Inflammatory macrophage (primary cell): ENCODE measurements around the gene TSPAN18.

ENCODE experiments used
- DNase-seq, 2 donors: peaks; one replicate each; pipeline ENCODE4 v3.0.0-alpha.2; 2020 to 2022

TSPAN18 gene

DNA sequence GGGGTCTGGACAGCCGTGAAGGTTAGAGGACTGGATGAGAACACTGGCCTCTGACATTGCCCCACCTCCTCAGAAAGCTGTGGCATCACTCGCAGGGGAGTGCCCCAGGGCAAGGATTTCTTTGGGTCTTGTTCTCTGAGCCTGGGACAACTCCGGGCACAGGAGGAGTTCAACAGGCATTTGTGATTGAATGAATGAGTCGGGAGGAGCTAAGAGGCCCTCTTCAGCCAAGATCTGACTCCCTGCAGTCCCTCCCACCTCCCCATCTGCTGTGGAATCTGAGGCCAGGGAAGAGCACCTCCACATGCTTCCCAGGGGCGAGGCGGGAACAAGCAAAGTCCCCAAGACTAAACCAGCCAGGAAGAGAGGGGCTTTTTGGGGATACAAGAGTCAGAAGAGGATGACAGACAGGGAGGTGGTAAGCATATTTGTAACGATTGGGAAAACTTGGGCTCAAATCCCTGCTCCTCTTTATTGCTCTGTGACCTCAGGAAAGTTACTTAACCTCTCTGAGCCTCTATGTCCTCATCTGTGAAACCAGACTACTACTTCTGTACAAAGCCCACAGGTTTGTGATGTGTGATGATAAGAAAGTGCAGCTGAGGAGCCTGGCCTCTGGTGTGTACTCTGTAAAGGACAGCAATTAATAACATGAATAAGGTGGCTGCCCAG is 217.6 kb downstream of the TSPAN18 start:
- no peak for DNase-seq

DNA sequence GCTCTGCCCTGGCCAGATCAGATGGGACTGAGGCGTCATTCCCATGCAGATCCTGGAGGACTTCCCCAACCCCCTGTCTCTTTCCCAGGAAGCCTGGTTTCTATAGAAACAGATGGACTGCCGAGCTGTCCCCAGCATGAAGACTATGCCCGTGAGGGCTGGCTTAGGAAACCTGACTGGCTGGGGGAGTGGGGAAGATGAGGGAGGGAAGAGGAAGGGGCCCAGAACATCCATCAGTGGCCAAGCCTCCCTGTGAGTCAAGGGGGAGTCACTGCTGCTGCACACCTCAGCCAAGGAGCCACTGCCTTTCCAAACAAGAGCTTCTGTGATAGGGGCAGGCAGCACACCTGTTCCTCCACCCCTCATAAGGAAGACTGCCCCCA is 218.1 kb downstream of the TSPAN18 start:
- no peak for DNase-seq

GRCh38 chr11:44945666-44946065 is 218.9 kb downstream of the TSPAN18 start:
- DNase-seq, result no peak

DNA sequence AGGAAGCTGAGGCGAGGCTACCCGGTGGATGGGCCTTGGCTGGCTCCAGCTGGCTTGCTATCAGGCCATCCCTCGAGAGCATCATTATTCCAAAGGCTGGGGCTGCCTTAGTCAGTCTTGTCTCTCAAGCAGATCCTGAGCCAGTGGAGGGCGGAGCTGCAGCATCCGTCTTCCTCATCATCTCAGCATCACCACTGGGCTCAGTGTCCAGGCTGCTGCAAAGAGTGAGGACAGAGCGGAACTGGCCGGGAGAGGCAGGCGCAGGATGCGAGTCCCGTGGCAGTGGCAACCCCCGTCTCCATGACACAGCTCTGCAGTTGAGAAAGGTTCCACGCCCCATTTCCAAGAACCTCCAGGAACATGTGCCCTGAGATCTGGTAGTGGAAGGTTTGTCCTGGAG is 219.5 kb downstream of the TSPAN18 start:
- no peak for DNase-seq

GRCh38 chr11:44947114-44947513 is 220.4 kb downstream of the TSPAN18 start:
- no peak for DNase-seq

GRCh38 chr11:44948155-44948554 is 221.4 kb downstream of the TSPAN18 start:
- DNase-seq, result no peak

DNA sequence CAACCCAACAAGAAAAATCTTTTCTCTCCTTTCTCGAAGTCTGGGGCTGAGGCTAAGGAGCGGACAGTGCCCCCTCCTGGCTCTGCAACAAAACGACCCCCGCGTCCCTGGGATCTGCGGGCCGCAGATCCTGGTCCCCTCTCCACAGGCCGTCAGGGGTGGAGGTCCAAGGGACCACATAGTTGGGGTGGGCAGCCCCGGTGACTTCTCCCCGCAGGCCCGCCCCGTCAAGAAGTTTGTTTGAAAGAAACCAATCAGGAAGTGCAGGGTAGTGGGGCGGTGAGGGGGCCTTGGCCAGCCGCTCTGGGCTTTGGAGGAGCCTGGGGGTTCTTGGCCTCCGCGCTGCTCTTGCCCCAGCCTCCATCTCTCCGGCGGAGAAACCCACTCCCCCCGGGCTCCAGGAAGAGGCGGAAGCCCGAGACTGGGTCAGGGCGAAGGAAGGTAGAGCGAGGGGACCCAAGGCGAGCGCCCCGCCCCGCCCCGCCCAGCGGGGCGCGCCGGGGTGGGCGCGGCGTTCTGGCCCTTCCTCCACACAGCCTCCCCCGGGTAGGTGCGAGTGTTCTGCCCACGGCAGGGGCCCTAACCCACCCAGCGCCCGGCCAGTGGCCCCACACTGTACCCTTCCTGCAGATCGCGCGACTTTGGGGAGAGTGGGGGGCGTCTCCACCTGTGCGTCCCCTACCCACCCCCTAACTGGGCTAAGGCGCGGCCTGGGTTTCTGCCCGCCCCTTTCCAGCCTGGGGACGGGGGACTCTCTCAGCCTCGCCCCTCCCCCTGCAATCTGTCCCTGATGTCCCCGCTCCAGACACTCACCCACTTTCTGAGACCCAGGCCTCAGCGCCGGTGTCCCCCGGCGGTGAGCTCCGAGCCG is 222.6 kb downstream of the TSPAN18 start:
- DNase-seq, result peak; percentile 43 to 44

- peak in 1 of 2 donors; percentile 31 for DNase-seq
Observed at GRCh38 chr11:44950031-44950624, 223.4 kb downstream of the TSPAN18 start.

GRCh38 chr11:44950625-44951476 is 224.1 kb downstream of the TSPAN18 start, which contains the start of gene TP53I11:
TP53I11 (minus strand) TSS chr11:44950883; CDS start chr11:44938335, 12,548 bp downstream.
- peak; percentile 81 to 89 for DNase-seq

GRCh38 chr11:44952082-44952481 is 225.3 kb downstream of the TSPAN18 start:
- DNase-seq, result no peak

DNA sequence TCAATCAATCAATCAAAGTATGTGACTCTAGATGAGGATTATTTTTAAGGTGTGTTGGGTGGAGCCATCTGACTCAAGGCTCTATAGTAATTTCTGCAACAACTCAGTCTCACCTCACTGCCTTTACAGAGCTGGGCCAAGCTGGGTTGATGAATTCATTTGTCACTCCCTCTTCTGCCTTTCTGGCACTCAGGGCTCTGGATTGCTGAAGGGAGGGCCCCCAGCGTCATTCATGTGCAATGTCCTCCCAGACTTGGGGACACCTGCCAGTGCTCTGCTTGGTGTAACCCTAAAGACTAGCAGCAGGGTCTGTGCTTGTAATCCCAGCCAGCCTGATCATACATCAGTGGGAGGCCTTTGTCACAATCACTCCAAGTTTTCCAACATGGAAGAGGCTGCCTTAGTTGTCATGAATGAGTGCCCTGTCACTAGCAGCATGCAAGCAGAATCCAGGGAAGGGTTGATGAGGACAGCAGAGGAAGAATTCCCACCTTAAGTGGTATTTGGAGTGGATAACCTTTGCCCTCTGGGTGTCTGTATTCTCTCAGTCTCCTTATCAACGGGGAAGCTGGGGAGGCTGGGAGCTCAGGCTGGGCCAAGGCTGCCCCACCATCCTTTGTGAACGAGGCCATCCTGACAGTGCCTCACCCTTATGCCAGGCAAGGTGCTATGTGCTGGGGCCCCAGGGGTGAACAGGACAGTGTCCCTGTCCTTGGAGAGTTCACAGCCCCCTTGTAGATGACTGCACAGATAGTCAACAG is 225.9 kb downstream of the TSPAN18 start:
- DNase-seq, result no peak

GRCh38 chr11:44954051-44954906 is 227.5 kb downstream of the TSPAN18 start:
- DNase-seq, result no peak

- DNase-seq, result peak; percentile 84 to 91
Observed at GRCh38 chr11:44955015-44955738, 228.4 kb downstream of the TSPAN18 start.

DNA sequence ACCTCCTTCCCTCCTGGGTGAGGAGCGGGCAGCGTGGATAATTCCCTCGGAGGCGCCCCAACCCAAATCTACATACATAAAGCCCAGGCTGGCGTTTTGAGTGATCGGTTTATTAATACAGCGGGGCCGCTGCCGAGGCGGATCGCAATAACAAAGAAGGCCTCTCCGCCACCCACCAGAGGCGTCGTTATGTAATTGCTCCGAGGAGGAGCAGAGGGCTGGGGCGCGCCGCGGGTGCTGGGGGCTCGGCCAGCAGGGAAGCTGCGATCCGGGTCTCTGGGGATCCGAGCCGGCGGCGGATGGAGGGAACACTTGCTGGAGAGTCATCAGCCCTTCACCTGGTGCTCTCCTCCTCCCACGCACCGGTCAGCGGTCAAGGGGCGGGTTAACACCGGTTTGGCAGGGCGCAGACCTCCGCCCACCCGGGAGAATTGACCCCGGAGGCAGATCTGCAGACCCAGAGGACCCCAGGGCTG is 230.3 kb downstream of the TSPAN18 start:
- DNase-seq, result no peak

GRCh38 chr11:44957776-44958564 is 231.2 kb downstream of the TSPAN18 start:
- no peak for DNase-seq

DNA sequence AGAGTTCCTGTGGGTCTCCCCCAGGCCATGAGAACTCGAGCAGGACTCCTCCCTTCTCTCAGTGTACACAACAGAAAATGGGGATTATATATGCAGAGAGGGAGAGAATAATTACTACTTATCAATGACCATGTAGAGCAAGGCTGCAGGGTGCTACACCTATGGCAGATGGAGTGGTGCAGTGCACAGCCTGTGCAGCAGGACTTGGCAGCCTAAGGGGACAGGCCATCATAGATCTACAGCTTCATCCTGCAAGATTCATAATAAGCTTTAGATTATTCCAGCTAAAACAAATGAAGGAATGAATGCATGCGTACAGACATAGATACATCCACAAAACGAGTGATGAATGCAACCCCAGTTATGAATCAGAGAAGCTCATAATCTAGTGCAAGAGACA is 232.3 kb downstream of the TSPAN18 start:
- DNase-seq, result no peak

- no peak for DNase-seq
Observed at GRCh38 chr11:44960200-44960845, 233.6 kb downstream of the TSPAN18 start.

DNA sequence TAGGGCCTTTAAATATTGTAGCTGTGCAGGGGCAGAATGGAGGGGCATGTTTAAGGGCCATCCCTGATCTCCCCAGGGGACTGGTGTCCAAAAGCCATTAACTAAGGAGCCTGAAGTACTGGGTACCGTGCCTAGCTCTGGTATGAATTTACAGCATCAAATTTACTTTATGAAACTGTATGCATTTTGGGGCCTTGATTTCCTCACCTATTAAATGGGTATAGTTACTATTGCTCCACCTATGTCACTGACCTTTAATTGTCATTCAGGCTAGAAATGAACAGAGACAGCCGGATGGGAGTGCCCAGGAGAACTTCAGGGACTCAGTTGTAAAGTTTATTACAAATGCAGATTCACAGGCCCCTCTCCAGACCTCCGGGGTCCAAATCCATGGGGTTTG is 235.7 kb downstream of the TSPAN18 start:
- no peak for DNase-seq

DNA sequence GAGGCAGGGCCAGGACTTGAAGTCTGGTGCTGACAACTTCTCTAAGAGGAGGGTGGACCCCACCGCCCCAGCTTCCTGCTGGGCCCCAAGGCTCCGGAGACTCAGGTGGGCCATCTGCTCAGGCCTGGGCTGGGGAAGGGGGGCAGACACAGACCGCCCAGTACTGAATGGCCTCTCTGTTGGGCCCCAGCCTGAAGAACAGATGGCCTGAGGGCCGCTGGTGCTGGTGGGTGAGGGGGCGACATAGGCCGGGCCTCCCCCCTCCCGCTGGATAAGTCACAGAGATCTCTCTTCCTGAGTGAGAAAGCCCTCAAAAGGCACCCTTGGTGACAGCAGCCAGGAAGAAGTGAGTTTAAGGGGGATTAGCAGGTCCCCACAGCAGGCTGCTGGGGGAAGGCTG is 236.4 kb downstream of the TSPAN18 start:
- DNase-seq, result no peak
